Type B pancreatic cell (in vitro differentiated cells): Measurements from ENCODE around the gene CAMTA1. TPM values are rescaled to one million over a fixed set of nuclear protein-coding genes. Genes with fewer than 3 reads are reported as not detected.

Source experiments
- DNase-seq: peaks from one replicate; pipeline ENCODE4 v3.0.0; 2021; ENCODE audit warnings: mixed read lengths; ENCODE audit not compliant: unreplicated experiment; ENCODE audit errors: extremely low spot score
- H3K27ac Mint-ChIP-seq: 2 replicates; pipeline ENCODE4 v1.8.0; 2021; ENCODE audit warnings: mild to moderate bottlenecking, mixed read lengths
- H3K27me3 Mint-ChIP-seq: 2 replicates; pipeline ENCODE4 v1.8.0; 2021; ENCODE audit warnings: mixed read lengths
- H3K36me3 Mint-ChIP-seq: 2 replicates; pipeline ENCODE4 v1.8.0; 2021; ENCODE audit warnings: mixed read lengths
- H3K4me1 Mint-ChIP-seq: one replicate; pipeline ENCODE4 v1.8.0; 2021; ENCODE audit warnings: mixed read lengths; ENCODE audit not compliant: unreplicated experiment
- H3K4me3 Mint-ChIP-seq: 2 replicates; pipeline ENCODE4 v1.8.0; 2021; ENCODE audit warnings: mild to moderate bottlenecking, mixed read lengths
- H3K9me3 Mint-ChIP-seq: 2 replicates; pipeline ENCODE4 v1.8.0; 2021; ENCODE audit warnings: mixed read lengths
- total RNA-seq: library from RNA; stranded (reverse); gene quantifications from 2 replicates; pipeline ENCODE4 v1.2.1, GENCODE V29; 2021; ENCODE audit warnings: low replicate concordance
- TF ChIP-seq, protein P1 (sequence below): fragments of 200-600 bp; sonication (generic); conservative IDR thresholded peaks from 2 replicates; pipeline ENCODE4 v1.5.0; 2021; ENCODE audit warnings: antibody characterized with exemption, mild to moderate bottlenecking

The CAMTA1 gene
- total RNA-seq, 1 donor from 2014 or later, result 82.5 TPM

DNA sequence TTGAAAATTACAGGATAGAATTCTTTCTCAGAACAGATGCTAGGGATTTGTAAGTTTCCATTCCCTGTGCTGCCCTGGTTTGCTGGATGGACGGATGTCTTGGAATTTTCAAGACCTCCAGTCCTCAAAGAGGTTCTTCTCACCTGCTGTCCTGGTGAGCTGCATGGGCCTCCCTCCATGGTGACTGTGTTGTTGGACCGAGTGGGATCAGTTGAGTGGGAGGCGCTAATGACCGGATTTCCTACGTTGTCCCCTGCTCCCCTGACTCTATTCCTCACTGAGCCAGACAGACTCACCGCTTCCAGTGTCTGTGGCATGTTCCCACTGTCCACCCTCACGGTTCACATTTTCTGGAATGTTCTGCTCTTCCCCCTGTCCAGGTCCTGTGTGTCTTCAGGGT is 229.8 kb downstream of the CAMTA1 start:
- Mint-ChIP-seq H3K9me3 (no peaks in the 10 kb centered on the region), H3K4me3 (no peak overlapping the region), H3K27me3 (peaks cover 23% of the 10 kb centered on the region), H3K4me1 (no peaks in the 10 kb centered on the region), H3K27ac (no peak overlapping the region), H3K36me3 (no peaks in the 10 kb centered on the region)
- TF ChIP-seq, protein P1, sequence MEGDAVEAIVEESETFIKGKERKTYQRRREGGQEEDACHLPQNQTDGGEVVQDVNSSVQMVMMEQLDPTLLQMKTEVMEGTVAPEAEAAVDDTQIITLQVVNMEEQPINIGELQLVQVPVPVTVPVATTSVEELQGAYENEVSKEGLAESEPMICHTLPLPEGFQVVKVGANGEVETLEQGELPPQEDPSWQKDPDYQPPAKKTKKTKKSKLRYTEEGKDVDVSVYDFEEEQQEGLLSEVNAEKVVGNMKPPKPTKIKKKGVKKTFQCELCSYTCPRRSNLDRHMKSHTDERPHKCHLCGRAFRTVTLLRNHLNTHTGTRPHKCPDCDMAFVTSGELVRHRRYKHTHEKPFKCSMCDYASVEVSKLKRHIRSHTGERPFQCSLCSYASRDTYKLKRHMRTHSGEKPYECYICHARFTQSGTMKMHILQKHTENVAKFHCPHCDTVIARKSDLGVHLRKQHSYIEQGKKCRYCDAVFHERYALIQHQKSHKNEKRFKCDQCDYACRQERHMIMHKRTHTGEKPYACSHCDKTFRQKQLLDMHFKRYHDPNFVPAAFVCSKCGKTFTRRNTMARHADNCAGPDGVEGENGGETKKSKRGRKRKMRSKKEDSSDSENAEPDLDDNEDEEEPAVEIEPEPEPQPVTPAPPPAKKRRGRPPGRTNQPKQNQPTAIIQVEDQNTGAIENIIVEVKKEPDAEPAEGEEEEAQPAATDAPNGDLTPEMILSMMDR, result no peak
- no peak for DNase-seq

DNA sequence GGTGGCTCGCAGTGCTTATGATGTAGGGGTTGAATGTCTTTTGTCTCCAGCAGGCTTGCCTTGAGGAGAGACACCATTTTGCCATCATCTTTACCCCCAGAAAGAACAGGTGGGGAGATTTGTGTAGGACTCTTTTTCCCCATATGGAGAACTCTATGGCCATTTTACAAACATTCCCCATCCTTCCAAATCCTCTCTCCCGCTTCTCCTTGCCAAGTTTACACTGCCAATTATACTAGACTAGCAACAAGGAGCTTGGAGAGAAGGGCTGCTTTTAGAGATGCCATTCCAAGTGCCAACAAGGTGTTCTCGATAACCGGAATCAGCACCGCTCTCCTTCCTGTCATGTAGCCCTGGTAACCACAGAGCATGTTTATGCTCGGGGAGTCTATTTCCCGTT is 233.1 kb downstream of the CAMTA1 start:
- no peaks in the 10 kb centered on the region for H3K9me3 Mint-ChIP-seq
- H3K4me1 Mint-ChIP-seq, result no peaks in the 10 kb centered on the region
- TF ChIP-seq, protein P1, result no peak
- H3K27ac Mint-ChIP-seq, result no peak overlapping the region
- no peaks in the 10 kb centered on the region for H3K36me3 Mint-ChIP-seq
- DNase-seq, result no peak
- H3K4me3 Mint-ChIP-seq, result no peak overlapping the region
- peaks cover 11% of the 10 kb centered on the region for H3K27me3 Mint-ChIP-seq

DNA sequence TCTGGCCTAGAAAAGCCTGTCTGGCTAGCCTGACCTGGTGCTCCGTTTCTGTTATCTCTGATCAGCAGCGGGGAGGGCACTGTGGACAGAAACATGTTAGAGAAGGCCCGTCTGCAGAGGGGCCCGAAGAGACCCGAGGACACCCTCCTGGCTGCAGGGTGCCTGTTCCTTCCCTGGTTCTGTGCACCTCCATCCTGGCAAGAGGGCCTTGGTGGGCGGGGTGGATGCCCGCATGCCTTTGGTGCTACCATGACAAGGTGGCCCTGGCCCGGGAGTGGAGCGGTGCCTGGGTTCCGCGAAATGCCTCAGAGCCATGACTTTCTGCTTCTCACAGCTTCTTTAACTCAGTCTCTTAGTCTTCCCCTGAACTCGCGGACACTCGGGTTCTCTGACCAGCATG is 233.6 kb downstream of the CAMTA1 start:
- no peak for DNase-seq
- Mint-ChIP-seq H3K27ac (no peak overlapping the region), H3K9me3 (no peaks in the 10 kb centered on the region), H3K4me1 (no peaks in the 10 kb centered on the region), H3K36me3 (no peaks in the 10 kb centered on the region), H3K4me3 (no peak overlapping the region), H3K27me3 (peaks cover 11% of the 10 kb centered on the region)
- TF ChIP-seq, protein P1, result no peak

DNA sequence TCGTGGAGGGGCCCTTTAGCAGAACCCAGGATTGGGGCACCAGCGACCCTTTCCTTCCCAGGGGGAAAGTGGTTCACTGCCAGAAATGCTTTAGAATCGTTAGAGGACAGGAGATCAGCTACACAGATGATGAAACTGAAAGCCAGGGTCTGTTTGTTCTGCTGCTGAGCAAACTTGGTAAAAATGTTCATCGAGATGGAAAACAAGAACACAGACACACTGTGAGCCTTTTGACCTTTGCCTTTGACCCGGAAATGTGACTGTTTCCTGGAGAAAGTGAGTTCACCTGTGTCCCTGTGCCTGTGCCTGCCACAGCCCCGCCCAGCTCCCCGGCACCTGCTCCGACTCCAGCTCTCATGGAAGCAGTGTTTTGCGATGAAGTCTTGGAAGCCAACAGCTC is 234.3 kb downstream of the CAMTA1 start:
- Mint-ChIP-seq H3K9me3 (no peaks in the 10 kb centered on the region), H3K4me3 (no peak overlapping the region), H3K36me3 (no peaks in the 10 kb centered on the region), H3K4me1 (no peaks in the 10 kb centered on the region), H3K27ac (no peak overlapping the region), H3K27me3 (peaks cover 11% of the 10 kb centered on the region)
- TF ChIP-seq, protein P1, result no peak
- DNase-seq, result no peak

DNA sequence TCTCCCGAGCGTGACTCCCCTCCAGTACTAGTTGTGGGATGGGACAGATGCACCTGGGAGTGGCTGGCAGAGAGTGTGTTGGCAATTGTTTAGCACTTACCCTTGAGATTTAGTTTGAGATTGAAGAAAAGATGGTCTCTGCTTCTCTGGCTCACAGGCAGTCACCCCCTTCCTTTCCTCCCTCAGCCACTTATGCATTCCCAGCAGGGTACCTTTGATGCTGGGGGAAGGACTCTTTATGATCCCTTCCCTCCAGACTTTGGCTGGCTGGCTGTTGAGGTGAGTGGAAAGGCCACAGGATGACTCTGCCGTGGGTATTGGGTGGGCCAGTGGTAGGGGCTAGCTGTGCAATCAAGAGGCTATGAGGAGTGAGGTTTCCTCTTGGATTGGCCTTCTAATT is 236.8 kb downstream of the CAMTA1 start:
- H3K36me3 Mint-ChIP-seq, result no peaks in the 10 kb centered on the region
- no peaks in the 10 kb centered on the region for H3K4me1 Mint-ChIP-seq
- H3K4me3 Mint-ChIP-seq, result no peak overlapping the region
- no peak overlapping the region for H3K27ac Mint-ChIP-seq
- H3K27me3 Mint-ChIP-seq, result peaks cover 11% of the 10 kb centered on the region
- DNase-seq, result no peak
- TF ChIP-seq, protein P1, result no peak
- no peaks in the 10 kb centered on the region for H3K9me3 Mint-ChIP-seq

DNA sequence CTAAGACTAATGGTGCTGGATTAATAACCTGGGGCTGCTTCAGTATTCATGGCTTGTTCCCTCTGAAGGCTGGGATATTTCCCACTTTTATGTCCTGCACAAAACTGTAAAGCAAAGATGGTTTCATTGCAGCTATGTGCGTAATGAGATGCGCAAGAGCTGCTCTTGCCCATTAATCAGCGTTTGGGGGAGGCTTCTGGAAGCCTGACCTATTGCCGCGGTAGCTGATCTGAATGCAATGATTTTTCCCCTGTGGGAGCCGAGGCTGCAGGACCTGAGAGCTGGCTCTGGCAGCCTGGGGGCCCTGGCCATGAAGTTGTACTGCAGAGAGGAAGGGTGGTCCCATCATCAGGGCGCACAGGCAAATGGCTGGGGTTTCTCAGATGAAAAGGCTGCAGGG is 239.8 kb downstream of the CAMTA1 start:
- Mint-ChIP-seq H3K36me3 (no peaks in the 10 kb centered on the region), H3K27me3 (peaks cover 10% of the 10 kb centered on the region), H3K4me3 (no peak overlapping the region), H3K27ac (no peak overlapping the region), H3K4me1 (no peaks in the 10 kb centered on the region), H3K9me3 (no peaks in the 10 kb centered on the region)
- DNase-seq, result no peak
- TF ChIP-seq, protein P1, result no peak
